ENCODE data around the gene EIF2B5. TPM values are rescaled to one million over a fixed set of nuclear protein-coding genes. Genes with fewer than 3 reads are reported as not detected.

The EIF2B5 gene
- total RNA-seq, 1 donor = 30.7 TPM

DNA sequence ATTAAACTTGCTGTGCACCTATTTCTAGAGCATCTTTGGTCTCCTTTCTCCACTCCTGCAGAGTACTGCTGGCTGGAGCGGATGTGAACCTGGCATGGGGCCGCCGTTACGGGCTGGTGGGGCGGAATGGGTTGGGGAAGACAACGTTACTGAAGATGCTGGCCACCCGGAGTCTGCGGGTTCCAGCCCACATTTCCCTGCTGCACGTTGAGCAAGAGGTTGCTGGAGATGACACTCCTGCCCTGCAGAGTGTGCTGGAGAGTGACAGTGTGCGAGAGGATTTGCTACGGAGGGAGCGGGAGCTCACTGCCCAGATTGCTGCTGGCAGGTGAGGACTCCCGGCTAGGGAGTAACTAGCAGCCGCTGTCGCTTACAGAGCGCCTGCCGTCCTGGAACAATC lies 52.9 kb downstream of the EIF2B5 start:
- no peak for DNase-seq (ENCODE audit: low read depth)

GRCh38 chr3:184189421-184189820 lies 54.3 kb downstream of the EIF2B5 start:
- TF ChIP-seq, protein P1, sequence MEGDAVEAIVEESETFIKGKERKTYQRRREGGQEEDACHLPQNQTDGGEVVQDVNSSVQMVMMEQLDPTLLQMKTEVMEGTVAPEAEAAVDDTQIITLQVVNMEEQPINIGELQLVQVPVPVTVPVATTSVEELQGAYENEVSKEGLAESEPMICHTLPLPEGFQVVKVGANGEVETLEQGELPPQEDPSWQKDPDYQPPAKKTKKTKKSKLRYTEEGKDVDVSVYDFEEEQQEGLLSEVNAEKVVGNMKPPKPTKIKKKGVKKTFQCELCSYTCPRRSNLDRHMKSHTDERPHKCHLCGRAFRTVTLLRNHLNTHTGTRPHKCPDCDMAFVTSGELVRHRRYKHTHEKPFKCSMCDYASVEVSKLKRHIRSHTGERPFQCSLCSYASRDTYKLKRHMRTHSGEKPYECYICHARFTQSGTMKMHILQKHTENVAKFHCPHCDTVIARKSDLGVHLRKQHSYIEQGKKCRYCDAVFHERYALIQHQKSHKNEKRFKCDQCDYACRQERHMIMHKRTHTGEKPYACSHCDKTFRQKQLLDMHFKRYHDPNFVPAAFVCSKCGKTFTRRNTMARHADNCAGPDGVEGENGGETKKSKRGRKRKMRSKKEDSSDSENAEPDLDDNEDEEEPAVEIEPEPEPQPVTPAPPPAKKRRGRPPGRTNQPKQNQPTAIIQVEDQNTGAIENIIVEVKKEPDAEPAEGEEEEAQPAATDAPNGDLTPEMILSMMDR (IDR thresholded peaks at IDR 0.05; ENCODE audit: insufficient read depth, low read depth, low read length) = no peak
- H3K4me3 ChIP-seq (ENCODE audit: low read depth, low read length) = no peak overlapping the region
- no peak for DNase-seq (ENCODE audit: low read depth)

More for the DNA sequence above, 52.9 kb downstream of the EIF2B5 start:
- TF ChIP-seq, protein P1 (IDR thresholded peaks at IDR 0.05; ENCODE audit: insufficient read depth, low read depth, low read length) = no peak
- no peak overlapping the region for H3K4me3 ChIP-seq (ENCODE audit: low read depth, low read length)

- DNase-seq (ENCODE audit: low read depth) = no peak
- no peak overlapping the region for H3K4me3 ChIP-seq (ENCODE audit: low read depth, low read length)
- TF ChIP-seq, protein P1 (IDR thresholded peaks at IDR 0.05; ENCODE audit: insufficient read depth, low read depth, low read length) = no peak
Measured at GRCh38 chr3:184192889-184193288, 57.7 kb downstream of the EIF2B5 start.

GRCh38 chr3:184193991-184194539 lies 58.9 kb downstream of the EIF2B5 start:
- TF ChIP-seq, protein P1 (IDR thresholded peaks at IDR 0.05; ENCODE audit: insufficient read depth, low read depth, low read length) = no peak
- H3K4me3 ChIP-seq (ENCODE audit: low read depth, low read length) = no peak overlapping the region
- DNase-seq (ENCODE audit: low read depth) = no peak

Small RNA genes lying within 50 kb of the gene (small RNA-seq; reads per million reads assigned to genes)
- not detected for gene RF00019

Other genes starting within 250 kb of the EIF2B5 start
- gene ABCC5, start 117.5 kb upstream of the EIF2B5 start, total RNA-seq = 13.2 and 23.3 TPM in 2 replicates
- not detected in 2 replicates for gene HTR3D, start 103.6 kb upstream of the EIF2B5 start, total RNA-seq
- not detected in 2 replicates for gene HTR3C, start 82.3 kb upstream of the EIF2B5 start, total RNA-seq
- gene HTR3E, start 38.3 kb upstream of the EIF2B5 start, total RNA-seq = not detected in 2 replicates
- gene DVL3, start 20.0 kb downstream of the EIF2B5 start, total RNA-seq = 39.3 and 46.1 TPM in 2 replicates
- 375 and 469 TPM in 2 replicates for gene AP2M1, start 39.5 kb downstream of the EIF2B5 start, total RNA-seq
- gene ABCF3, start 50.8 kb downstream of the EIF2B5 start, total RNA-seq = 33.5 and 51.0 TPM in 2 replicates
- gene VWA5B2, start 94.2 kb downstream of the EIF2B5 start, total RNA-seq = not detected in 2 replicates
- gene ALG3, start 113.6 kb downstream of the EIF2B5 start, total RNA-seq = 28.7 and 41.0 TPM in 2 replicates
- gene EEF1AKMT4, start 114.3 kb downstream of the EIF2B5 start, total RNA-seq = 3.9 and 5.6 TPM in 2 replicates
- under 0.01 TPM in 1 of 2 replicates, not detected in the other for gene CAMK2N2, start 126.2 kb downstream of the EIF2B5 start, total RNA-seq
- gene ECE2, start 140.7 kb downstream of the EIF2B5 start, total RNA-seq = not detected in 2 replicates
- gene PSMD2, start 163.9 kb downstream of the EIF2B5 start, total RNA-seq = 364 and 388 TPM in 2 replicates
- 252 and 288 TPM in 2 replicates for gene EIF4G1, start 179.2 kb downstream of the EIF2B5 start, total RNA-seq
- 13.9 and 17.3 TPM in 2 replicates for gene FAM131A, start 202.2 kb downstream of the EIF2B5 start, total RNA-seq
- gene CLCN2, start 226.2 kb downstream of the EIF2B5 start, total RNA-seq = 4.2 and 6.0 TPM in 2 replicates
- 39.6 and 61.3 TPM in 2 replicates for gene POLR2H, start 226.4 kb downstream of the EIF2B5 start, total RNA-seq
- gene THPO, start 242.8 kb downstream of the EIF2B5 start, total RNA-seq = 0.32 and 0.86 TPM in 2 replicates
- 1.7 and 3.5 TPM in 2 replicates for gene CHRD, start 244.7 kb downstream of the EIF2B5 start, total RNA-seq

Measured in fibroblast of villous mesenchyme (primary cell).